K562 (cell line): ENCODE results near the gene SCNN1B. TPM values are rescaled to one million over a fixed set of nuclear protein-coding genes. Genes with fewer than 3 reads are reported as not detected.
A peak's percentile ranks its signal among the peaks of the same experiment; 100 is the strongest.
"Not testable (repeated sequence)": the region's sequence is repeated elsewhere in the genome, so short reads cannot be mapped to it uniquely, and the experiment has no call there.

Source experiments
- ATAC-seq: fragments of 200-7000 bp; cut with Tn5 transposase; 3 replicates; pipeline ENCODE4 v1.9.1; 2020; ENCODE audit warnings: moderate library complexity
- BruUV-seq: library from RNA; stranded (reverse); fragments of 400-500 nt; replicated peaks from 2 replicates; lab custom pipeline; 2021; lab: Mats Ljungman, UMichigan
- CTCF ChIA-PET: fragments of 300-600 bp; formaldehyde crosslinking; extraction: SDS; loops from one replicate; lab custom pipeline; 2021; ENCODE audit warnings: low intra/inter-chr PET ratio; lab: Yijun Ruan, JAX
- POLR2A ChIA-PET: fragments of 300-600, 350-650 bp; sonication (Branson Sonifier 250); formaldehyde crosslinking; extraction: SDS; loops from one replicate; lab custom pipeline; 2021; ENCODE audit warnings: antibody characterized with exemption, inconsistent platforms; lab: Yijun Ruan, JAX
- DNase-seq, 4 experiments: peaks; one replicate each; pipeline versions ENCODE4 v3.0.0 to v3.0.0-alpha.2; 2011 to 2018; ENCODE audit warnings: low spot score in 3 of 4, mixed read lengths in 3 of 4; ENCODE audit errors: extremely low read depth in 1 of 4
- FAIRE-seq: peaks from 2 replicates; lab custom pipeline; 2011; peaks lifted over from hg19 to GRCh38; lab: Jason Lieb, UNC
- H2AFZ ChIP-seq: 2 replicates; pipeline ENCODE4 v1.6.0; 2011; ENCODE audit warnings: low read depth, low read length, control low read depth, inconsistent platforms
- H3K27ac ChIP-seq: fragments of 200-600 bp; 3 replicates; pipeline ENCODE4 v1.8.0; 2011; ENCODE audit warnings: low read depth, mild to moderate bottlenecking, control low read depth, inconsistent platforms, low read length, moderate library complexity, mixed read lengths; ENCODE audit errors: extremely low read depth
- H3K27me3 ChIP-seq, 2 experiments: fragments of 300-600 bp in 1 of 2; 2 replicates in 1 of 2; 3 replicates in 1 of 2; pipeline versions ENCODE4 v1.6.0 to v1.8.0; 2011; ENCODE audit warnings: inconsistent platforms in 2 of 2, low read length in 2 of 2, mild to moderate bottlenecking in 1 of 2, mixed read lengths in 1 of 2, moderate library complexity in 1 of 2; ENCODE audit not compliant: control insufficient read depth in 2 of 2, insufficient read depth in 2 of 2
- H3K36me3 ChIP-seq: fragments of 300-600 bp; 3 replicates; pipeline ENCODE4 v1.8.0; 2011; ENCODE audit warnings: mild to moderate bottlenecking, low read length, inconsistent platforms; ENCODE audit not compliant: control insufficient read depth, insufficient read depth
- H3K4me1 ChIP-seq, 2 experiments: fragments of 200-600 bp in 1 of 2; replicated peaks in 1 of 2; 2 replicates in 1 of 2; 3 replicates in 1 of 2; pipeline versions ENCODE4 v1.5.1 to v1.8.0; 2011; ENCODE audit warnings: inconsistent platforms in 2 of 2, low read length in 2 of 2, mild to moderate bottlenecking in 1 of 2, mixed read lengths in 1 of 2, moderate library complexity in 1 of 2; ENCODE audit not compliant: control insufficient read depth in 2 of 2, insufficient read depth in 2 of 2
- H3K4me2 ChIP-seq: 2 replicates; pipeline ENCODE4 v1.6.1; 2011; ENCODE audit warnings: low read length, control low read depth, inconsistent platforms, mixed read lengths; ENCODE audit not compliant: insufficient read depth
- H3K4me3 ChIP-seq: fragments of 200-600 bp; sonication (generic), shearing (Covaris generic); 2 replicates; pipeline ENCODE4 v1.5.1; 2016; ENCODE audit warnings: control low read depth, inconsistent platforms
- H3K79me2 ChIP-seq: fragments of 200-600 bp; 3 replicates; pipeline ENCODE4 v1.8.0; 2011; ENCODE audit warnings: low read length, inconsistent platforms; ENCODE audit not compliant: control insufficient read depth, insufficient read depth
- H3K9ac ChIP-seq, 2 experiments: 2 replicates each; pipeline versions ENCODE4 v1.6.0 to v1.6.1; 2011; ENCODE audit warnings: low read depth in 2 of 2, low read length in 2 of 2, control low read depth in 1 of 2, inconsistent platforms in 1 of 2, mild to moderate bottlenecking in 1 of 2, mixed read lengths in 1 of 2; ENCODE audit not compliant: insufficient read depth in 1 of 2
- H3K9me1 ChIP-seq: one replicate; pipeline ENCODE4 v1.6.0; 2011; ENCODE audit warnings: inconsistent platforms, mild to moderate bottlenecking, low read length, moderate library complexity; ENCODE audit not compliant: control insufficient read depth, insufficient read depth
- H3K9me3 ChIP-seq: replicated peaks from 2 replicates; pipeline ENCODE4 v1.5.1; 2011; ENCODE audit warnings: low read depth, low read length, inconsistent platforms; ENCODE audit not compliant: control insufficient read depth, insufficient read depth
- H4K20me1 ChIP-seq: replicated peaks from 2 replicates; pipeline ENCODE4 v1.6.1; 2011; ENCODE audit warnings: low read length, inconsistent platforms, mixed read lengths; ENCODE audit not compliant: control insufficient read depth, insufficient read depth
- RFX1 ChIP-seq: fragments of 450-650 bp; IDR thresholded peaks from 2 replicates; pipeline ENCODE4 v1.6.1; 2016; ENCODE audit warnings: mild to moderate bottlenecking, moderate library complexity
- ZNF785 ChIP-seq: fragments of 250-450 bp; sonication (Bioruptor Pico); IDR thresholded peaks from 2 replicates; pipeline ENCODE4 v1.4.0; 2020; ENCODE audit warnings: mild to moderate bottlenecking
- WGBS: fragments of 100-300 bp; shearing (Covaris generic); methylation state at CpG from one replicate; pipeline ENCODE4 v1.1.6; 2016; ENCODE audit warnings: low coverage, mixed read lengths; ENCODE audit not compliant: insufficient coverage; ENCODE audit errors: missing lambda C conversion rate; 5-methylcytosine and 5-hydroxymethylcytosine counted together
- in situ Hi-C: fragments of 300-500 bp; cut with MboI; formaldehyde crosslinking; loops from 4 replicates; pipeline ENCODE4 v1.15.0; 2018; ENCODE audit warnings: inconsistent platforms, mixed read lengths
- intact Hi-C: fragments of 100-400 bp; cut with micrococcal nuclease; formaldehyde crosslinking; loops from 2 replicates; pipeline ENCODE4 v1.14.2; 2022
- polyA plus RNA-seq, 8 experiments: library from polyadenylated mRNA; depleted of rRNA in 4 of 8; stranded (reverse) in 5 of 8; unstranded in 3 of 8; fragments of >200 nt; fragmentation: Nextera tagmentation in 2 of 8; fragmentation: Illumina TruSeq in 1 of 8; extraction: Ambion mirVana in 2 of 8; extraction: Trizol in 1 of 8; gene quantifications; 2 replicates each; pipeline versions ENCODE4 v1.2.1 to v1.2.3, GENCODE V29; 2011 to 2014; ENCODE audit warnings: inconsistent platforms in 1 of 8, missing spikeins in 1 of 8
- total RNA-seq, 7 experiments: library from RNA; depleted of rRNA in 6 of 7; stranded (reverse); fragments of >200 nt in 6 of 7; fragmentation: Illumina TruSeq in 2 of 7; extraction: Trizol in 2 of 7; gene quantifications; 2 replicates each; pipeline versions ENCODE4 v1.2.1 to v1.2.3, GENCODE V29; 2011 to 2021; ENCODE audit warnings: low replicate concordance in 1 of 7
- TF ChIP-seq, protein P1 (sequence below): IDR thresholded peaks from 2 replicates; pipeline ENCODE4 v1.6.1; 2016; ENCODE audit warnings: missing genetic modification characterization, missing compliant biosample characterization

SCNN1B gene
- total and polyA plus RNA-seq, 9 of the 15 experiments (the other 6 are each of a cell fraction or from before 2014, with no cell fraction given): not detected

DNA sequence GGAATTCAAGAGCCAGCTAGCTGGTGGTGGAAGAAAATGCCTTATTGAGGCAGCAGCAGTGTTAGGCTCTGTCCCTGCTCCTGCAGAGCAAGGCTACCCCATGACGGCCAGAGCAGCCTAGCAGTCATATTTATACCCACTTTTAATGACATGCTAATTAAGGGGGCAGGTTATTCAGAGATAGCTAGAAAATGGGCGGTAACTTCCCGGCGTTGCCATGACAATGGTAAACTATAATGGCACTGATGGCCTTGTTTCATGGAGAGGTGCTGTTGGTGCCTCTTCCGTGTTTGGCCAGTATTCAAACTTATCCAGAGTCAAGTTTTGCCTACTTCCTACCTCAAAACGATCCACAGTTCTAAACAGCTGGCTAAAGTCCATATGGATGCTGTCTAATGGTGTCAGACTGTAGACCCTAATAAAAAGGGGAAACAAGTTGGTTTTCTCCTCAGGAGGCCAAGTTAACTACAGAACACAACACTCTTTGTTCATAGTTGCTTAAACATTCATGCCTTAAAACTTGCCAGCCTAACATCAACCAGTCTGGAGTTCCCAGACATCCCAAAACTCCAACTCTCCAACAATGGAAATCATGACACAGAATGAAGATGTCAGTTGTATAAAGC lies 3.7 kb upstream of the SCNN1B start (continued):
- peak; percentile 70 for TF ChIP-seq RFX1

GRCh38 chr16:23299815-23300214 lies 2.3 kb upstream of the SCNN1B start:
- WGBS: 2% methylated on average over 2 of the region's 3 CpGs
- H3K9me3 ChIP-seq, CTCF ChIA-PET, POLR2A ChIA-PET, H3K36me3 ChIP-seq, intact Hi-C loops, H3K4me2 ChIP-seq, in situ Hi-C loops, H4K20me1 ChIP-seq, ATAC-seq, H3K9me1 ChIP-seq, H3K27ac ChIP-seq, DNase-seq, H2AFZ ChIP-seq, H3K4me3 ChIP-seq, BruUV-seq, H3K79me2 ChIP-seq, H3K4me1 ChIP-seq, H3K9ac ChIP-seq, FAIRE-seq: not testable (repeated sequence)
- H3K27me3 ChIP-seq: peaks cover 7 to 31% of the 10 kb centered on the region in 2 experiments

DNA sequence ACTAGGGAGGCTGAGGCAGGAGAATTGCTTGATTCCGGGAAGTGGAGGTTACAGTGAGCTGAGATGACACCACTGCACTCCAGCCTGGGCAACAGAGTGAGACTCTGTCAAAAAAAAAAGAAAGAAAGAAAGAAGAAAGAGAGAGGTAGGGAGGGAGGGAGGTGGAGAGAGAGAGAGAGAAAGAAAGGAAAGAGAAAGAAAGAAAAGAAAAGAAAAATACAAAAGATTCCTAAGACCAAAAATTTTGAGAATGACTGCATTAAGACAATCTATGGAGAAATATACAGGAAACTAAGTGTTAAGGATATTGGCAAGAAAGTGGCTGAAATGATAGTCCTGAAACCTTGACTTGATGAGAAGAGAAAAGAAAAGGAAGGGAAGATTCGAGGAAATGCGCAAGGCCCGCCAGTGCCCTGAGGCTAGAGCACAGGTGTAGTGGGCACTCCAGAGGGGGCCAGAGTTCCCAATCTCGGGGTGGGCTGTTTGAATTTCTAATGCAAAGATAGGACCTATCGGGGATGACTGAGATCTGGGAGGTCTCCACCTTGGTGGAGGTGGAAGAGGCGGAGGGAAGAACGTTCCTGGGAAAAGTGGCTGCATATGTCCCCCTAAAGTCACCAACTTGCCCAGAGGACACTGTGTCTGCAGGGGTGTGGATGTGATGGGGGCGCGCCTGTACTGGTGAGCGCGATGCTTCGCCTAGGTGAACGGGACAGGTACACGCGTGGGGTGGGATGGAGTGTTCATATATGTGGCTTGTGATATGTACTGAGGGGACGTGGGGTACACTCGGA lies 654 bp upstream of the SCNN1B start:
- FAIRE-seq: no peak
- no TSS peak for BruUV-seq

More for the DNA sequence above, 654 bp upstream of the SCNN1B start:
- 12% methylated on average over 17 of the region's 18 CpGs for WGBS
- ChIA-PET CTCF (no interaction called here), POLR2A (interaction anchor here (0.6 kb wide), 1 partner anchor 45 kb away, joined by 3 read pairs; no protein-coding TSS in a partner anchor)
- Histone ChIP-seq H3K36me3 (no peaks in the 10 kb centered on the region), H4K20me1 (peaks cover 4% of the 10 kb centered on the region; the same call in 1 of the 2 replicates), H3K27me3 (peaks cover 3 to 26% of the 10 kb centered on the region in 2 experiments; a peak in 4 of 5 replicates), H3K4me3 (no peak overlapping the region), H3K9me3 (no peaks in the 10 kb centered on the region), H3K27ac (no peak overlapping the region), H2AFZ (no peak overlapping the region), H3K9ac (no peak overlapping the region), H3K4me1 (peaks cover 0 to 7% of the 10 kb centered on the region in 2 experiments; a peak in 2 of 5 replicates), H3K79me2 (no peaks in the 10 kb centered on the region), H3K4me2 (no peak overlapping the region), H3K9me1 (no peaks in the 10 kb centered on the region)
- no peak for TF ChIP-seq ZNF785 (CRISPR knock-in tag)
- TF ChIP-seq, protein P1, sequence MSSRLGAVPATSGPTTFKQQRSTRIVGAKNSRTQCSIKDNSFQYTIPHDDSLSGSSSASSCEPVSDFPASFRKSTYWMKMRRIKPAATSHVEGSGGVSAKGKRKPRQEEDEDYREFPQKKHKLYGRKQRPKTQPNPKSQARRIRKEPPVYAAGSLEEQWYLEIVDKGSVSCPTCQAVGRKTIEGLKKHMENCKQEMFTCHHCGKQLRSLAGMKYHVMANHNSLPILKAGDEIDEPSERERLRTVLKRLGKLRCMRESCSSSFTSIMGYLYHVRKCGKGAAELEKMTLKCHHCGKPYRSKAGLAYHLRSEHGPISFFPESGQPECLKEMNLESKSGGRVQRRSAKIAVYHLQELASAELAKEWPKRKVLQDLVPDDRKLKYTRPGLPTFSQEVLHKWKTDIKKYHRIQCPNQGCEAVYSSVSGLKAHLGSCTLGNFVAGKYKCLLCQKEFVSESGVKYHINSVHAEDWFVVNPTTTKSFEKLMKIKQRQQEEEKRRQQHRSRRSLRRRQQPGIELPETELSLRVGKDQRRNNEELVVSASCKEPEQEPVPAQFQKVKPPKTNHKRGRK: peak; percentile 71
- in situ Hi-C loops (no loop called here), intact Hi-C loops (no loop called here)
- ATAC-seq (no peak), DNase-seq (no peak)
